Psoas muscle (tissue), 8 donors: ENCODE results near the gene PPCDC. TPM values are rescaled to one million over a fixed set of nuclear protein-coding genes. Genes with fewer than 3 reads are reported as not detected.

Experiments
- ATAC-seq, 4 donors: fragments of 200-7000 bp; cut with Tn5 transposase; one replicate each; pipeline ENCODE4 v1.9.1; 2020; ENCODE audit warnings: moderate library complexity in 3 of 4, mild to moderate bottlenecking in 2 of 4
- DNase-seq, 2 donors: peaks; one replicate each; pipeline ENCODE4 v3.0.0-alpha.2; 2020
- H3K27ac ChIP-seq: fragments of 200-600 bp; one replicate; pipeline ENCODE4 v1.8.0; 2022
- H3K27me3 ChIP-seq, 3 donors: fragments of 200-600 bp in 1 of 3; one replicate each; pipeline versions ENCODE4 v1.6.1 to v1.8.0; 2013 to 2022; ENCODE audit warnings: low read length in 2 of 3, mild to moderate bottlenecking in 2 of 3, moderate library complexity in 1 of 3; ENCODE audit not compliant: insufficient read depth in 3 of 3
- H3K36me3 ChIP-seq, 2 donors: fragments of 200-600 bp in 1 of 2; one replicate each; pipeline versions ENCODE4 v1.6.1 to v1.8.0; 2013 to 2022; ENCODE audit warnings: low read depth in 1 of 2, mild to moderate bottlenecking in 1 of 2, moderate library complexity in 1 of 2; ENCODE audit not compliant: insufficient read depth in 1 of 2
- H3K4me1 ChIP-seq: fragments of 200-600 bp; one replicate; pipeline ENCODE4 v1.8.0; 2022
- H3K4me3 ChIP-seq: fragments of 200-600 bp; one replicate; pipeline ENCODE4 v1.8.0; 2022; ENCODE audit warnings: mild to moderate bottlenecking
- H3K9me3 ChIP-seq: fragments of 200-600 bp; one replicate; pipeline ENCODE4 v1.8.0; 2022
- WGBS, 3 donors: extraction: QIAGEN DNeasy Blood & Tissue Kit; methylation state at CpG; one replicate each; pipeline versions ENCODE4 v1.1.6 to v1.1.7; 2013; 5-methylcytosine and 5-hydroxymethylcytosine counted together
- intact Hi-C, 2 donors: fragments of 100-400 bp; cut with DNase I; formaldehyde crosslinking; loops; one replicate each; pipeline versions ENCODE4 v1.11.0 to v1.14.2; 2022
- polyA plus RNA-seq, 3 donors: library from polyadenylated mRNA; stranded (reverse); fragments of 200-250 nt; gene quantifications; one replicate each; pipeline ENCODE4 v1.2.3, GENCODE V29; 2013
- total RNA-seq, 4 donors: library from RNA; stranded (reverse); fragmentation: NEBNext Ultra II Directional in 2 of 4; extraction: Animal tissue kit (Norgen Biotek cat#: 25700) in 2 of 4; gene quantifications; one replicate each; pipeline versions ENCODE4 v1.2.1 to v1.2.4, GENCODE V29; 2021 to 2023
- TF ChIP-seq, protein P1 (sequence below): fragments of 200-600 bp; IDR thresholded peaks from one replicate; pipeline ENCODE4 v1.8.0; 2022; ENCODE audit warnings: antibody characterized with exemption
- donor health status: healthy with polysubstance abuse.
- donor health status: DM: no; HTN: no; CAD: no; lungs with moderate emphysema.
- donor health status: Bipolar disorder and iron deficiency.
- donor health status: healthy.
- donor health status: DM: yes; HTN: yes; CAD: no.
- donor health status: DM: no; HTN: no; CAD: no.
- donor health status: DM: no; HTN: no; CAD: no.
- donor health status: DM: yes; HTN: yes; CAD: no.

Gene PPCDC
- total and polyA plus RNA-seq, 7 donors = 2.4 to 26.1 (median 11.7) TPM

GRCh38 chr15:75065467-75065850, 42.1 kb downstream of the PPCDC start:
- DNase-seq = no peak
- no peak for ATAC-seq
- peaks cover 4% of the 10 kb centered on the region for H3K4me1 ChIP-seq

GRCh38 chr15:75065851-75066509, 42.6 kb downstream of the PPCDC start:
- H3K4me1 ChIP-seq = peaks cover 4% of the 10 kb centered on the region
- no peaks in the 10 kb centered on the region for H3K27me3 ChIP-seq
- WGBS, 3 donors = 40 to 52% (median 41%) methylated on average over 6 of the region's 6 CpGs
- no peaks in the 10 kb centered on the region for H3K36me3 ChIP-seq
- no peak overlapping the region for H3K4me3 ChIP-seq
- H3K27ac ChIP-seq = no peak overlapping the region
- no peak for ATAC-seq
- DNase-seq = no peak
- TF ChIP-seq, protein P1, sequence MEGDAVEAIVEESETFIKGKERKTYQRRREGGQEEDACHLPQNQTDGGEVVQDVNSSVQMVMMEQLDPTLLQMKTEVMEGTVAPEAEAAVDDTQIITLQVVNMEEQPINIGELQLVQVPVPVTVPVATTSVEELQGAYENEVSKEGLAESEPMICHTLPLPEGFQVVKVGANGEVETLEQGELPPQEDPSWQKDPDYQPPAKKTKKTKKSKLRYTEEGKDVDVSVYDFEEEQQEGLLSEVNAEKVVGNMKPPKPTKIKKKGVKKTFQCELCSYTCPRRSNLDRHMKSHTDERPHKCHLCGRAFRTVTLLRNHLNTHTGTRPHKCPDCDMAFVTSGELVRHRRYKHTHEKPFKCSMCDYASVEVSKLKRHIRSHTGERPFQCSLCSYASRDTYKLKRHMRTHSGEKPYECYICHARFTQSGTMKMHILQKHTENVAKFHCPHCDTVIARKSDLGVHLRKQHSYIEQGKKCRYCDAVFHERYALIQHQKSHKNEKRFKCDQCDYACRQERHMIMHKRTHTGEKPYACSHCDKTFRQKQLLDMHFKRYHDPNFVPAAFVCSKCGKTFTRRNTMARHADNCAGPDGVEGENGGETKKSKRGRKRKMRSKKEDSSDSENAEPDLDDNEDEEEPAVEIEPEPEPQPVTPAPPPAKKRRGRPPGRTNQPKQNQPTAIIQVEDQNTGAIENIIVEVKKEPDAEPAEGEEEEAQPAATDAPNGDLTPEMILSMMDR = no peak
- no peaks in the 10 kb centered on the region for H3K9me3 ChIP-seq
- intact Hi-C loops = no loop called here

More at GRCh38 chr15:75065467-75065850, 42.1 kb downstream of the PPCDC start:
- TF ChIP-seq, protein P1 = no peak
- no peaks in the 10 kb centered on the region for H3K36me3 ChIP-seq
- H3K4me3 ChIP-seq = no peak overlapping the region
- no peaks in the 10 kb centered on the region for H3K9me3 ChIP-seq
- WGBS, 3 donors = 39 to 73% (median 53%) methylated on average over 1 of the region's 1 CpG
- H3K27me3 ChIP-seq = no peaks in the 10 kb centered on the region
- no peak overlapping the region for H3K27ac ChIP-seq
- intact Hi-C loops = no loop called here

GRCh38 chr15:75067123-75067830, 43.9 kb downstream of the PPCDC start:
- no peaks in the 10 kb centered on the region for H3K9me3 ChIP-seq
- no peak for ATAC-seq
- TF ChIP-seq, protein P1 = no peak
- no peaks in the 10 kb centered on the region for H3K36me3 ChIP-seq
- no peak for DNase-seq
- 63 to 74% (median 68%) methylated on average over 3 of the region's 3 CpGs for WGBS, 3 donors
- peaks cover 4% of the 10 kb centered on the region for H3K4me1 ChIP-seq
- no peak overlapping the region for H3K4me3 ChIP-seq
- H3K27ac ChIP-seq = no peak overlapping the region
- no peaks in the 10 kb centered on the region for H3K27me3 ChIP-seq
- intact Hi-C loops = no loop called here

DNA sequence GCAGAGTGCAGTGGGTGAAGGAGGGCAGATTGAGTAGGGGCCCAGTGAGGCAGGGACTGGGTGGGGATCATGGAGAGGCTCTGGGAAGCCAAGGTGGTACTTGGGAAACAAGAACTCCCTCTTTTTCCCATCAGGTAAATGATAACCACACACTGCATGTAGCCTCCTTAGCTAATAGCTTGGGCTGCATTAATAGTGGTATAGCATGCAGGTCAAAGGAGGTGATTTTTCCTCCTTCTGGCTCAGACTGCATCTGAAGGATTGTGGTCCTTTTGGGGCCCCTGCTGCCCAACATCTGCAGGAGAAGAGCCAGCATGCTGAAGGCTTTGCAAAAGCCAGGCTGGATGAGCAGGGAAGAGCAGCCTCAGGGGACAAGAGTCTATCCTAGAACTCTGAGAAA, 45.4 kb downstream of the PPCDC start:
- Histone ChIP-seq H3K27ac (no peak overlapping the region), H3K9me3 (no peaks in the 10 kb centered on the region), H3K36me3 (no peaks in the 10 kb centered on the region), H3K4me1 (peaks cover 4% of the 10 kb centered on the region), H3K4me3 (no peak overlapping the region), H3K27me3 (no peaks in the 10 kb centered on the region)
- TF ChIP-seq, protein P1 = no peak
- no peak for ATAC-seq
- intact Hi-C loops = no loop called here
- no peak for DNase-seq
